ENCODE results near the gene SCAF8.

SCAF8 gene

DNA sequence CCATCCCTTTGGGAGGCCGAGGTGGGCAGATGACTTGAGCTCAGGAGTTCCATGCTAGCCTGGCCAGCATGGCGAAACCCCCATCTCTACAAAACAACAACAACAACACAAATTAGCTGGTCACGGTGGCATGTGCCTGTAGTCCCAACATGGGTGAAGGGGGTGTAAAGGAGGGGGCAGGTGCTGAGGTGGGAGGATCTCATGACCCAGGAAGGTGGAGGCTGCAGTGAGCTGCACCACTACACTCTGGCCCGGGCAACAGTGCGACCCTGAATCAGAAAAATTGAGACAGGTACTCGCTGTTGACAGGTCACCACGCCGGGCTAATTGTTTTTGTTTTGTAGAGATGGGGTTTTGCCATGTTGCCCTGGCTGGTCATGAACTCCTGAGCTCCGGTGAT, 4.2 kb downstream of the SCAF8 start:
- H3F3A ChIP-seq (ENCODE audit: insufficient read depth, low read length) = no peaks in the 10 kb centered on the region
- H3K4me2 ChIP-seq (ENCODE audit: low read depth, low read length) = no peak overlapping the region
- H3K4me1 ChIP-seq (ENCODE audit: low read length) = no peaks in the 10 kb centered on the region
- TF ChIP-seq EZH2phosphoT487 (IDR thresholded peaks at IDR 0.05; ENCODE audit: low read length) (no peak), EZH2 (optimal IDR thresholded peaks at IDR 0.05; ENCODE audit: low read depth, low read length) (no peak)
- TF ChIP-seq, protein P1, sequence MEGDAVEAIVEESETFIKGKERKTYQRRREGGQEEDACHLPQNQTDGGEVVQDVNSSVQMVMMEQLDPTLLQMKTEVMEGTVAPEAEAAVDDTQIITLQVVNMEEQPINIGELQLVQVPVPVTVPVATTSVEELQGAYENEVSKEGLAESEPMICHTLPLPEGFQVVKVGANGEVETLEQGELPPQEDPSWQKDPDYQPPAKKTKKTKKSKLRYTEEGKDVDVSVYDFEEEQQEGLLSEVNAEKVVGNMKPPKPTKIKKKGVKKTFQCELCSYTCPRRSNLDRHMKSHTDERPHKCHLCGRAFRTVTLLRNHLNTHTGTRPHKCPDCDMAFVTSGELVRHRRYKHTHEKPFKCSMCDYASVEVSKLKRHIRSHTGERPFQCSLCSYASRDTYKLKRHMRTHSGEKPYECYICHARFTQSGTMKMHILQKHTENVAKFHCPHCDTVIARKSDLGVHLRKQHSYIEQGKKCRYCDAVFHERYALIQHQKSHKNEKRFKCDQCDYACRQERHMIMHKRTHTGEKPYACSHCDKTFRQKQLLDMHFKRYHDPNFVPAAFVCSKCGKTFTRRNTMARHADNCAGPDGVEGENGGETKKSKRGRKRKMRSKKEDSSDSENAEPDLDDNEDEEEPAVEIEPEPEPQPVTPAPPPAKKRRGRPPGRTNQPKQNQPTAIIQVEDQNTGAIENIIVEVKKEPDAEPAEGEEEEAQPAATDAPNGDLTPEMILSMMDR (IDR thresholded peaks at IDR 0.05; ENCODE audit: low read length) = no peak
- no peak overlapping the region for H3K4me3 ChIP-seq (ENCODE audit: low read length)
- H3K27me3 ChIP-seq (replicated peaks; ENCODE audit: insufficient read depth, low read length) = no peaks in the 10 kb centered on the region
- no peak for DNase-seq
- no peak overlapping the region for H3K27ac ChIP-seq (ENCODE audit: low read length)
- H3K36me3 ChIP-seq (replicated peaks; ENCODE audit: insufficient read depth, low read length) = no peaks in the 10 kb centered on the region
- H3K9me3 ChIP-seq (replicated peaks; ENCODE audit: insufficient read depth, low read length) = no peaks in the 10 kb centered on the region
- no peak overlapping the region for H3K9ac ChIP-seq (ENCODE audit: low read length)
- no peak overlapping the region for H2AFZ ChIP-seq (ENCODE audit: low read length)
- no peaks in the 10 kb centered on the region for H3K9me2 ChIP-seq (replicated peaks; ENCODE audit: insufficient read depth, low read length)
- peaks cover 82% of the 10 kb centered on the region for H3K79me2 ChIP-seq (ENCODE audit: low read length)
- H4K20me1 ChIP-seq (ENCODE audit: insufficient read depth, low read length) = no peaks in the 10 kb centered on the region; the same call in 1 of the 2 replicates

DNA sequence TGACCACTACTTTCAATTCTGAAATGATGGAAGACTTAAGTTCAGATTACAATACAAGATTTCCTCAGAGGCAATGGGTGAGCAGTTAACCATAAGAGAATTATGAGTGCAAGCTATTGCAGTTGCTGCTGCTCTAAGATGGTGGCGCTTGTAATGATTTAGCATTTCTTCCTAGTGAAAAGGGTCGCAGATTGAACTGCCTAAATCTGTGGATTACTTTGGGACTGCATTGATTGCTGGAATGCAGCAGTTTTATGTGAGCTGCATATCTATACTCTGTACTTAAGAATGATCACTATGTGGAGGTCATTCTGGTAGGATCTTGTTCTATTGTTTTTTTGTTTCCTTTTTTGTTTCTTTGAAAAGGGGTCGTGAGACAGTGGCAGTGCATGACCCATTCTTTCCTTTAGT, 5.3 kb downstream of the SCAF8 start:
- Histone ChIP-seq H4K20me1 (ENCODE audit: insufficient read depth, low read length) (no peaks in the 10 kb centered on the region; the same call in 1 of the 2 replicates), H3K9me2 (replicated peaks; ENCODE audit: insufficient read depth, low read length) (no peaks in the 10 kb centered on the region), H3K4me3 (ENCODE audit: low read length) (no peak overlapping the region), H3K4me2 (ENCODE audit: low read depth, low read length) (no peak overlapping the region), H3K79me2 (ENCODE audit: low read length) (peaks cover 93% of the 10 kb centered on the region), H3K4me1 (ENCODE audit: low read length) (no peaks in the 10 kb centered on the region), H3F3A (ENCODE audit: insufficient read depth, low read length) (no peaks in the 10 kb centered on the region), H2AFZ (ENCODE audit: low read length) (no peak overlapping the region), H3K9ac (ENCODE audit: low read length) (no peak overlapping the region), H3K36me3 (replicated peaks; ENCODE audit: insufficient read depth, low read length) (no peaks in the 10 kb centered on the region), H3K27ac (ENCODE audit: low read length) (no peak overlapping the region), H3K9me3 (replicated peaks; ENCODE audit: insufficient read depth, low read length) (no peaks in the 10 kb centered on the region), H3K27me3 (replicated peaks; ENCODE audit: insufficient read depth, low read length) (no peaks in the 10 kb centered on the region)
- DNase-seq = no peak
- TF ChIP-seq EZH2phosphoT487 (IDR thresholded peaks at IDR 0.05; ENCODE audit: low read length) = no peak
- TF ChIP-seq, protein P1 (IDR thresholded peaks at IDR 0.05; ENCODE audit: low read length) = no peak
- TF ChIP-seq EZH2 (optimal IDR thresholded peaks at IDR 0.05; ENCODE audit: low read depth, low read length) = no peak

DNA sequence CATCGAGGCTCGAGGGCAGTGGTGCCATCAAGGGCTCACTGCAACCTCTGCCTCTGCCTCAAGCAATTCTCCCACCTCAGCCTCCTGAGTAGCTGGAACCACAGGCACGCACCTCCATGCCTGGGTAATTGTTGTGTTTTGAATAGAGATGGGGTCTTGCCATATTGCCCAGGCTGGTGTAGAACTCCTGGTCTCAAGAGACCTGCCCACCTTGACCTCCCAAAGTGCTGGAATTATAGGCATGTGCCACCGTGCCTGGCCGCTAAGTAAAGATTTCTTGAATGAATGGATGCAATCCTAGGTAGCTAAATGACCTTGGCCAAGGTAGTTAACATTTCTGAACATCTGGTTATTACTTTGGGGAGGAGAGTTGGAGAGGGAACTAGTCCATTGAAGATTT, 7.4 kb downstream of the SCAF8 start:
- Histone ChIP-seq H3K9ac (ENCODE audit: low read length) (no peak overlapping the region), H3K4me1 (ENCODE audit: low read length) (no peaks in the 10 kb centered on the region), H3F3A (ENCODE audit: insufficient read depth, low read length) (no peaks in the 10 kb centered on the region), H3K36me3 (replicated peaks; ENCODE audit: insufficient read depth, low read length) (no peaks in the 10 kb centered on the region), H3K79me2 (ENCODE audit: low read length) (peaks cover 98% of the 10 kb centered on the region), H4K20me1 (ENCODE audit: insufficient read depth, low read length) (no peaks in the 10 kb centered on the region; the same call in 1 of the 2 replicates), H3K9me2 (replicated peaks; ENCODE audit: insufficient read depth, low read length) (no peaks in the 10 kb centered on the region), H3K4me2 (ENCODE audit: low read depth, low read length) (no peak overlapping the region), H3K27me3 (replicated peaks; ENCODE audit: insufficient read depth, low read length) (no peaks in the 10 kb centered on the region), H2AFZ (ENCODE audit: low read length) (no peak overlapping the region), H3K4me3 (ENCODE audit: low read length) (no peak overlapping the region), H3K27ac (ENCODE audit: low read length) (no peak overlapping the region), H3K9me3 (replicated peaks; ENCODE audit: insufficient read depth, low read length) (no peaks in the 10 kb centered on the region)
- no peak for DNase-seq
- no peak for TF ChIP-seq EZH2phosphoT487 (IDR thresholded peaks at IDR 0.05; ENCODE audit: low read length)
- TF ChIP-seq, protein P1 (IDR thresholded peaks at IDR 0.05; ENCODE audit: low read length) = no peak
- no peak for TF ChIP-seq EZH2 (optimal IDR thresholded peaks at IDR 0.05; ENCODE audit: low read depth, low read length)

Data from MM.1S (cell line).